Suprapubic skin (tissue), 4 donors: ENCODE measurements around the gene SECTM1. TPM values are rescaled to one million over a fixed set of nuclear protein-coding genes. Genes with fewer than 3 reads are reported as not detected.

ENCODE experiments used
- DNase-seq, 2 donors: peaks; one replicate each; pipeline ENCODE4 v3.0.0-alpha.2; 2019; ENCODE audit warnings: low spot score in 2 of 2
- H3K27ac ChIP-seq: fragments of 200-600 bp; sonication (generic); one replicate; pipeline ENCODE4 v1.5.1; 2019
- H3K27me3 ChIP-seq: fragments of 200-600 bp; sonication (generic); one replicate; pipeline ENCODE4 v1.5.1; 2019
- H3K36me3 ChIP-seq: fragments of 200-600 bp; sonication (generic); one replicate; pipeline ENCODE4 v1.5.1; 2019
- H3K4me1 ChIP-seq: fragments of 200-600 bp; sonication (generic); one replicate; pipeline ENCODE4 v1.5.1; 2019
- H3K4me3 ChIP-seq: fragments of 200-600 bp; sonication (generic); one replicate; pipeline ENCODE4 v1.5.1; 2019; ENCODE audit warnings: mild to moderate bottlenecking
- H3K9me3 ChIP-seq: fragments of 200-600 bp; sonication (generic); one replicate; pipeline ENCODE4 v1.5.1; 2019
- CTCF ChIP-seq, 2 donors: fragments of 200-600 bp in 1 of 2; fragments of 450-650 bp in 1 of 2; sonication (generic) in 1 of 2; IDR thresholded peaks; one replicate each; pipeline ENCODE4 v1.5.1; 2016 to 2019; ENCODE audit warnings: antibody characterized with exemption in 2 of 2, mild to moderate bottlenecking in 1 of 2, moderate library complexity in 1 of 2
- EP300 ChIP-seq: sonication (generic); formaldehyde crosslinking; IDR thresholded peaks from one replicate; pipeline ENCODE4 v1.6.1; 2017; ENCODE audit warnings: antibody characterized with exemption
- POLR2A ChIP-seq, 2 donors: fragments of 450-650 bp; IDR thresholded peaks; one replicate each; pipeline ENCODE4 v1.6.1; 2017; ENCODE audit warnings: antibody characterized with exemption in 2 of 2, mild to moderate bottlenecking in 2 of 2, moderate library complexity in 2 of 2
- POLR2AphosphoS5 ChIP-seq, 3 donors: sonication (generic); formaldehyde crosslinking; IDR thresholded peaks; one replicate each; pipeline ENCODE4 v1.6.1; 2017; ENCODE audit warnings: antibody characterized with exemption in 3 of 3
- WGBS: methylation state at CpG from one replicate; pipeline ENCODE4 v1.1.5; 2018; 5-methylcytosine and 5-hydroxymethylcytosine counted together
- total RNA-seq, 4 donors: library from RNA; depleted of rRNA; stranded (reverse); fragments of >200 nt; gene quantifications; one replicate each; pipeline ENCODE4 v1.1.0, GENCODE V29; 2016

The SECTM1 gene
- total RNA-seq, 4 donors from 2014 or later: 9.5 to 37.8 (median 16.6) TPM

GRCh38 chr17:82370471-82371332 is 37.1 kb upstream of the SECTM1 start:
- Histone ChIP-seq H3K36me3 (no peaks in the 10 kb centered on the region), H3K27me3 (peaks cover 70% of the 10 kb centered on the region), H3K9me3 (no peaks in the 10 kb centered on the region), H3K4me1 (peaks cover 23% of the 10 kb centered on the region), H3K4me3 (peak overlapping the region; percentile 42), H3K27ac (no peak overlapping the region)
- WGBS: 28% methylated on average over 23 of the region's 38 CpGs
- TF ChIP-seq EP300: no peak
- TF ChIP-seq POLR2A (IDR thresholded peaks at IDR 0.05): no peak
- TF ChIP-seq CTCF (IDR thresholded peaks at IDR 0.05): no peak
- TF ChIP-seq POLR2AphosphoS5 (IDR thresholded peaks at IDR 0.05): no peak
- DNase-seq: no peak

GRCh38 chr17:82369211-82369610 is 35.6 kb upstream of the SECTM1 start:
- Histone ChIP-seq H3K4me1 (peaks cover 20% of the 10 kb centered on the region), H3K36me3 (no peaks in the 10 kb centered on the region), H3K4me3 (no peak overlapping the region), H3K27ac (no peak overlapping the region), H3K9me3 (no peaks in the 10 kb centered on the region), H3K27me3 (peaks cover 55% of the 10 kb centered on the region)
- DNase-seq: no peak
- TF ChIP-seq POLR2A (IDR thresholded peaks at IDR 0.05) (no peak), POLR2AphosphoS5 (IDR thresholded peaks at IDR 0.05) (no peak), EP300 (no peak), CTCF (IDR thresholded peaks at IDR 0.05) (no peak)
- 74% methylated on average over 7 of the region's 7 CpGs for WGBS

- Histone ChIP-seq H3K9me3 (no peaks in the 10 kb centered on the region), H3K36me3 (no peaks in the 10 kb centered on the region), H3K27ac (no peak overlapping the region), H3K4me1 (peaks cover 20% of the 10 kb centered on the region), H3K27me3 (peaks cover 45% of the 10 kb centered on the region), H3K4me3 (no peak overlapping the region)
- 91% methylated on average over 14 of the region's 14 CpGs for WGBS
- no peak for DNase-seq
- TF ChIP-seq EP300 (no peak), POLR2A (IDR thresholded peaks at IDR 0.05) (no peak), POLR2AphosphoS5 (IDR thresholded peaks at IDR 0.05) (no peak), CTCF (IDR thresholded peaks at IDR 0.05) (no peak)
These were observed 34.4 kb upstream of the SECTM1 start for GRCh38 chr17:82367724-82368524.

GRCh38 chr17:82366749-82367148 is 33.2 kb upstream of the SECTM1 start:
- Histone ChIP-seq H3K36me3 (no peaks in the 10 kb centered on the region), H3K4me1 (peaks cover 16% of the 10 kb centered on the region), H3K9me3 (no peaks in the 10 kb centered on the region), H3K27me3 (peaks cover 33% of the 10 kb centered on the region), H3K27ac (no peak overlapping the region), H3K4me3 (no peak overlapping the region)
- TF ChIP-seq CTCF (IDR thresholded peaks at IDR 0.05) (no peak), POLR2AphosphoS5 (IDR thresholded peaks at IDR 0.05) (no peak), EP300 (no peak), POLR2A (IDR thresholded peaks at IDR 0.05) (no peak)
- WGBS: 79% methylated on average over 7 of the region's 7 CpGs
- no peak for DNase-seq
